Panc1 (cell line): Measurements from ENCODE around the gene ABCB7.

Experiments used
- CTCF ChIP-seq: fragments of 450-650 bp; IDR thresholded peaks from 2 replicates; pipeline ENCODE4 v1.5.1; 2017; ENCODE audit warnings: mild to moderate bottlenecking
- REST ChIP-seq, 2 experiments: IDR thresholded peaks; 2 replicates each; pipeline ENCODE4 v1.6.1; 2011 to 2012; ENCODE audit warnings: low read depth in 2 of 2, control low read depth in 1 of 2, low read length in 1 of 2, mild to moderate bottlenecking in 1 of 2, moderate library complexity in 1 of 2; ENCODE audit not compliant: insufficient read depth in 1 of 2
- SIN3A ChIP-seq: IDR thresholded peaks from 2 replicates; pipeline ENCODE4 v1.6.1; 2012; ENCODE audit warnings: low read depth, mild to moderate bottlenecking, low read length, moderate library complexity, borderline replicate concordance; ENCODE audit not compliant: insufficient read depth
- TCF7L2 ChIP-seq: IDR thresholded peaks from 2 replicates; pipeline ENCODE4 v1.6.1; 2011; ENCODE audit warnings: mild to moderate bottlenecking, low read depth, low read length, inconsistent platforms

GRCh38 chrX:75155827-75156525, at the start of gene ABCB7:
- TF ChIP-seq REST (IDR thresholded peaks at IDR 0.05; ENCODE audit: insufficient read depth in 1 of 2, low read depth in 2 of 2, low read length in 1 of 2) (no peak), CTCF (0 out of 2 replicates have a peak, but pooled peaks have one; percentile 13), TCF7L2 (peak; percentile 68; the same call in 1 of the 2 replicates), SIN3A (no peak)
